SK-N-SH treated with all-trans-retinoic acid at 6 μM for 48 hours (cell line): ENCODE measurements around the gene MMP12.
A peak's percentile ranks its signal among the peaks of the same experiment; 100 is the strongest.

Experiments used
- ATAC-seq: fragments of 200-7000 bp; cut with Tn5 transposase; 3 replicates; pipeline ENCODE4 v1.9.1; 2020; ENCODE audit warnings: mild to moderate bottlenecking, moderate library complexity
- ARNTL ChIP-seq: fragments of 450-650 bp; formaldehyde crosslinking; IDR thresholded peaks from 2 replicates; pipeline ENCODE4 v1.5.0; 2020; ENCODE audit warnings: low read depth, mild to moderate bottlenecking, moderate library complexity, borderline replicate concordance
- BACH2 ChIP-seq: fragments of 250-450 bp; sonication (Bioruptor Pico); IDR thresholded peaks from 2 replicates; pipeline ENCODE4 v1.9.0; 2021; ENCODE audit warnings: mild to moderate bottlenecking, borderline replicate concordance
- CREB5 ChIP-seq: fragments of 250-450 bp; sonication (Bioruptor Pico); IDR thresholded peaks from 2 replicates; pipeline ENCODE4 v1.5.1; 2020; ENCODE audit warnings: low read depth, mild to moderate bottlenecking, moderate library complexity
- CSDC2 ChIP-seq: fragments of 250-450 bp; sonication (Bioruptor Pico); IDR thresholded peaks from 2 replicates; pipeline ENCODE4 v1.5.0; 2020; ENCODE audit warnings: mild to moderate bottlenecking, moderate library complexity
- CSRNP3 ChIP-seq: fragments of 250-450 bp; sonication (Bioruptor Pico); IDR thresholded peaks from 2 replicates; pipeline ENCODE4 v1.5.1; 2021; ENCODE audit warnings: mild to moderate bottlenecking, moderate library complexity
- ESRRG ChIP-seq: fragments of 250-450 bp; sonication (Bioruptor Pico); IDR thresholded peaks from 2 replicates; pipeline ENCODE4 v1.6.1; 2021; ENCODE audit warnings: mild to moderate bottlenecking
- GLIS3 ChIP-seq: fragments of 250-450 bp; sonication (Bioruptor Pico); IDR thresholded peaks from 2 replicates; pipeline ENCODE4 v1.5.0; 2020; ENCODE audit warnings: mild to moderate bottlenecking, moderate library complexity
- ISL1 ChIP-seq: fragments of 250-450 bp; sonication (Bioruptor Pico); IDR thresholded peaks from 2 replicates; pipeline ENCODE4 v2.1.2; 2022; ENCODE audit warnings: mild to moderate bottlenecking, moderate library complexity
- OSR1 ChIP-seq: fragments of 250-450 bp; sonication (Bioruptor Pico); IDR thresholded peaks from 2 replicates; pipeline ENCODE4 v1.8.0; 2022; ENCODE audit warnings: moderate library complexity, mild to moderate bottlenecking, inconsistent platforms
- PATZ1 ChIP-seq: fragments of 250-450 bp; sonication (Bioruptor Pico); IDR thresholded peaks from 2 replicates; pipeline ENCODE4 v1.8.0; 2020; ENCODE audit warnings: mild to moderate bottlenecking, moderate library complexity, borderline replicate concordance
- POU6F1 ChIP-seq: fragments of 250-450 bp; sonication (Bioruptor Pico); IDR thresholded peaks from 2 replicates; pipeline ENCODE4 v1.8.0; 2021; ENCODE audit warnings: low read depth, mild to moderate bottlenecking, moderate library complexity, borderline replicate concordance
- PPARA ChIP-seq: fragments of 250-450 bp; sonication (Bioruptor Pico); IDR thresholded peaks from 2 replicates; pipeline ENCODE4 v1.5.0; 2020; ENCODE audit warnings: mild to moderate bottlenecking, borderline replicate concordance
- RARB ChIP-seq: fragments of 250-450 bp; sonication (Bioruptor Pico); IDR thresholded peaks from 2 replicates; pipeline ENCODE4 v1.8.0; 2021; ENCODE audit warnings: mild to moderate bottlenecking, moderate library complexity
- SNAI2 ChIP-seq: fragments of 250-450 bp; sonication (Bioruptor Pico); IDR thresholded peaks from 2 replicates; pipeline ENCODE4 v1.5.0; 2020; ENCODE audit warnings: mild to moderate bottlenecking, moderate library complexity
- TCF4 ChIP-seq: fragments of 250-450 bp; sonication (Bioruptor Pico); IDR thresholded peaks from 2 replicates; pipeline ENCODE4 v1.8.0; 2021; ENCODE audit warnings: mild to moderate bottlenecking, moderate library complexity, borderline replicate concordance
- TOX ChIP-seq: fragments of 250-450 bp; sonication (Bioruptor Pico); IDR thresholded peaks from 2 replicates; pipeline ENCODE4 v1.8.0; 2021; ENCODE audit warnings: mild to moderate bottlenecking, moderate library complexity, borderline replicate concordance
- TSHZ2 ChIP-seq: fragments of 250-450 bp; sonication (Bioruptor Pico); IDR thresholded peaks from 2 replicates; pipeline ENCODE4 v1.5.0; 2020; ENCODE audit warnings: mild to moderate bottlenecking, moderate library complexity
- ZC3H10 ChIP-seq: fragments of 250-450 bp; sonication (Bioruptor Pico); IDR thresholded peaks from 2 replicates; pipeline ENCODE4 v1.5.1; 2021; ENCODE audit warnings: mild to moderate bottlenecking, moderate library complexity
- ZFP3 ChIP-seq: fragments of 250-450 bp; sonication (Bioruptor Pico); IDR thresholded peaks from 2 replicates; pipeline ENCODE4 v1.5.0; 2020; ENCODE audit warnings: mild to moderate bottlenecking, moderate library complexity
- ZFP30 ChIP-seq: fragments of 450-650 bp; formaldehyde crosslinking; IDR thresholded peaks from 2 replicates; pipeline ENCODE4 v1.5.0; 2022; ENCODE audit warnings: mild to moderate bottlenecking, moderate library complexity
- ZNF565 ChIP-seq: fragments of 450-650 bp; formaldehyde crosslinking; conservative IDR thresholded peaks from 2 replicates; pipeline ENCODE4 v1.5.0; 2020; ENCODE audit warnings: low read depth, mild to moderate bottlenecking, moderate library complexity
- ZNF8 ChIP-seq: fragments of 450-650 bp; formaldehyde crosslinking; IDR thresholded peaks from 2 replicates; pipeline ENCODE4 v1.5.0; 2020; ENCODE audit warnings: mild to moderate bottlenecking, moderate library complexity

Gene MMP12

GRCh38 chr11:102837156-102837555 lies 37.6 kb downstream of the MMP12 start:
- peak; percentile 13 for ATAC-seq

GRCh38 chr11:102836290-102836875 lies 38.4 kb downstream of the MMP12 start:
- TF ChIP-seq RARB (CRISPR knock-in tag) (no peak), POU6F1 (CRISPR knock-in tag) (no peak)
- peak; percentile 68 for ATAC-seq

More at GRCh38 chr11:102837156-102837555, 37.6 kb downstream of the MMP12 start:
- TF ChIP-seq OSR1 (no peak), ZC3H10 (no peak), ZFP30 (CRISPR knock-in tag) (no peak), CREB5 (CRISPR knock-in tag) (no peak), SNAI2 (no peak), CSRNP3 (CRISPR knock-in tag) (no peak), TOX (CRISPR knock-in tag) (no peak), PPARA (CRISPR knock-in tag) (no peak), ISL1 (no peak), BACH2 (CRISPR knock-in tag) (no peak), TCF4 (CRISPR knock-in tag) (no peak), GLIS3 (no peak), ARNTL (CRISPR knock-in tag) (no peak), CSDC2 (CRISPR knock-in tag) (no peak), ZFP3 (CRISPR knock-in tag) (no peak), ESRRG (CRISPR knock-in tag) (no peak), ZNF8 (CRISPR knock-in tag) (no peak), PATZ1 (CRISPR knock-in tag) (no peak)

GRCh38 chr11:102833731-102834130 lies 41.1 kb downstream of the MMP12 start:
- no peak for ATAC-seq
- no peak for TF ChIP-seq ZFP30 (CRISPR knock-in tag)
- no peak for TF ChIP-seq CSDC2 (CRISPR knock-in tag)
- no peak for TF ChIP-seq PATZ1 (CRISPR knock-in tag)
- no peak for TF ChIP-seq ISL1

- no peak for ATAC-seq
- no peak for TF ChIP-seq OSR1
- TF ChIP-seq ZC3H10, result no peak
- no peak for TF ChIP-seq RARB (CRISPR knock-in tag)
- no peak for TF ChIP-seq ZNF8 (CRISPR knock-in tag)
- TF ChIP-seq TOX (CRISPR knock-in tag), result no peak
- TF ChIP-seq PATZ1 (CRISPR knock-in tag), result no peak
- TF ChIP-seq TSHZ2, result no peak
- no peak for TF ChIP-seq CSDC2 (CRISPR knock-in tag)
- TF ChIP-seq SNAI2, result no peak
- TF ChIP-seq TCF4 (CRISPR knock-in tag), result no peak
- TF ChIP-seq ESRRG (CRISPR knock-in tag), result no peak
- no peak for TF ChIP-seq ZNF565
Measured at GRCh38 chr11:102832612-102833011, 42.2 kb downstream of the MMP12 start.
